ENCODE data around the gene WWC2.

GRCh38 chr4:183356173-183356830 is 257.2 kb downstream of the WWC2 start:
- TF ChIP-seq POLR2A (IDR thresholded peaks at IDR 0.05) = no peak
- TF ChIP-seq, protein P1, sequence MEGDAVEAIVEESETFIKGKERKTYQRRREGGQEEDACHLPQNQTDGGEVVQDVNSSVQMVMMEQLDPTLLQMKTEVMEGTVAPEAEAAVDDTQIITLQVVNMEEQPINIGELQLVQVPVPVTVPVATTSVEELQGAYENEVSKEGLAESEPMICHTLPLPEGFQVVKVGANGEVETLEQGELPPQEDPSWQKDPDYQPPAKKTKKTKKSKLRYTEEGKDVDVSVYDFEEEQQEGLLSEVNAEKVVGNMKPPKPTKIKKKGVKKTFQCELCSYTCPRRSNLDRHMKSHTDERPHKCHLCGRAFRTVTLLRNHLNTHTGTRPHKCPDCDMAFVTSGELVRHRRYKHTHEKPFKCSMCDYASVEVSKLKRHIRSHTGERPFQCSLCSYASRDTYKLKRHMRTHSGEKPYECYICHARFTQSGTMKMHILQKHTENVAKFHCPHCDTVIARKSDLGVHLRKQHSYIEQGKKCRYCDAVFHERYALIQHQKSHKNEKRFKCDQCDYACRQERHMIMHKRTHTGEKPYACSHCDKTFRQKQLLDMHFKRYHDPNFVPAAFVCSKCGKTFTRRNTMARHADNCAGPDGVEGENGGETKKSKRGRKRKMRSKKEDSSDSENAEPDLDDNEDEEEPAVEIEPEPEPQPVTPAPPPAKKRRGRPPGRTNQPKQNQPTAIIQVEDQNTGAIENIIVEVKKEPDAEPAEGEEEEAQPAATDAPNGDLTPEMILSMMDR (IDR thresholded peaks at IDR 0.05 in 4 of 5, conservative IDR thresholded peaks at IDR 0.05 in 1 of 5) = no peak

All from gastrocnemius medialis (tissue), 4 donors.